BJ (cell line): ENCODE measurements around the gene ZFYVE28. TPM values are rescaled to one million over a fixed set of nuclear protein-coding genes. Genes with fewer than 3 reads are reported as not detected.
A peak's percentile ranks its signal among the peaks of the same experiment; 100 is the strongest.

Experiments used
- CTCF ChIA-PET: fragments of 350-600 bp; formaldehyde crosslinking; extraction: SDS; loops from one replicate; lab custom pipeline; 2021; ENCODE audit warnings: antibody characterized with exemption, inconsistent platforms; lab: Yijun Ruan, JAX
- POLR2A ChIA-PET: fragments of 300-600 bp; sonication (Branson Sonifier 250); formaldehyde crosslinking; extraction: SDS; loops from one replicate; lab custom pipeline; 2021; ENCODE audit warnings: antibody characterized with exemption; lab: Charles Lee
- DNase-seq: peaks from one replicate; pipeline ENCODE4 v3.0.0-alpha.2; 2011; ENCODE audit warnings: low read depth
- H3K27me3 ChIP-seq: 2 replicates; pipeline ENCODE4 v1.6.0; 2011; ENCODE audit warnings: low read length; ENCODE audit not compliant: control insufficient read depth, insufficient read depth
- H3K36me3 ChIP-seq: 2 replicates; pipeline ENCODE4 v1.5.1; 2011; ENCODE audit warnings: low read length; ENCODE audit not compliant: control insufficient read depth, insufficient read depth
- H3K4me3 ChIP-seq: 2 replicates; pipeline ENCODE4 v1.5.1; 2011; ENCODE audit warnings: low read depth, mild to moderate bottlenecking, control low read depth, low read length
- polyA plus RNA-seq: library from polyadenylated mRNA; depleted of rRNA; stranded (reverse); fragments of >200 nt; gene quantifications from 2 replicates; pipeline ENCODE4 v1.2.3, GENCODE V29; 2011
- TF ChIP-seq, protein P1 (sequence below): IDR thresholded peaks from 2 replicates; pipeline ENCODE4 v1.5.1; 2011; ENCODE audit warnings: low read depth, mild to moderate bottlenecking, control low read depth, inconsistent platforms, low read length, moderate library complexity; ENCODE audit not compliant: insufficient read depth

The ZFYVE28 gene
- polyA plus RNA-seq, 1 experiment = 4.4 TPM

- POLR2A ChIA-PET = no interaction called here
- TF ChIP-seq, protein P1, sequence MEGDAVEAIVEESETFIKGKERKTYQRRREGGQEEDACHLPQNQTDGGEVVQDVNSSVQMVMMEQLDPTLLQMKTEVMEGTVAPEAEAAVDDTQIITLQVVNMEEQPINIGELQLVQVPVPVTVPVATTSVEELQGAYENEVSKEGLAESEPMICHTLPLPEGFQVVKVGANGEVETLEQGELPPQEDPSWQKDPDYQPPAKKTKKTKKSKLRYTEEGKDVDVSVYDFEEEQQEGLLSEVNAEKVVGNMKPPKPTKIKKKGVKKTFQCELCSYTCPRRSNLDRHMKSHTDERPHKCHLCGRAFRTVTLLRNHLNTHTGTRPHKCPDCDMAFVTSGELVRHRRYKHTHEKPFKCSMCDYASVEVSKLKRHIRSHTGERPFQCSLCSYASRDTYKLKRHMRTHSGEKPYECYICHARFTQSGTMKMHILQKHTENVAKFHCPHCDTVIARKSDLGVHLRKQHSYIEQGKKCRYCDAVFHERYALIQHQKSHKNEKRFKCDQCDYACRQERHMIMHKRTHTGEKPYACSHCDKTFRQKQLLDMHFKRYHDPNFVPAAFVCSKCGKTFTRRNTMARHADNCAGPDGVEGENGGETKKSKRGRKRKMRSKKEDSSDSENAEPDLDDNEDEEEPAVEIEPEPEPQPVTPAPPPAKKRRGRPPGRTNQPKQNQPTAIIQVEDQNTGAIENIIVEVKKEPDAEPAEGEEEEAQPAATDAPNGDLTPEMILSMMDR = no peak
- no peak for DNase-seq
- no peaks in the 10 kb centered on the region for H3K36me3 ChIP-seq
- H3K27me3 ChIP-seq = peaks cover 30% of the 10 kb centered on the region
- H3K4me3 ChIP-seq = no peak overlapping the region
- CTCF ChIA-PET = interaction anchor here (1.2 to 1.6 kb wide), 2 partner anchors 11 to 196 kb away, joined by 3 to 5 read pairs; no protein-coding TSS in a partner anchor
Observed at GRCh38 chr4:2415881-2416563, 2.4 kb downstream of the ZFYVE28 start.

DNA sequence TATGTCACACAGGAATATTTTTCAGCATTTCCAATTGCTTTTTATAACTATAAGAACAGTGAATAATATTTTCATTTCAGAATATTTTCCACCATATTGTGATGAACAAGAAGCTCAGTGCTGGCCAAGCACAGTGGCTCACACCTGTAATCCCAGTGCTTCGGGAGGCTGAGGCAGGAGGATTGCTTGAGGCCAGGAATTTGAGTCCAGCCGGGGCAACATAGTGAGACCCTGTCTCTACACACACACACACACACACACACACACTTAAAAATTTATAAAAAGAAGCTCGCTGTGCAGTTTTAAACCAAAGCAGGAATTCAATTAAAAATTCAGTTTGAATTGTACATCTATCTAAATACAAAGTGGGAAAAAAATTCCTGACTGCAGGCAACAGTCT, 3.2 kb downstream of the ZFYVE28 start:
- Histone ChIP-seq H3K4me3 (no peak overlapping the region), H3K27me3 (peaks cover 24% of the 10 kb centered on the region), H3K36me3 (no peaks in the 10 kb centered on the region)
- TF ChIP-seq, protein P1 = no peak
- POLR2A ChIA-PET = interaction anchor here (0.7 kb wide), 1 partner anchor 580 kb away, joined by 4 read pairs; no protein-coding TSS in a partner anchor
- CTCF ChIA-PET = interaction anchor here (1.6 kb wide), 1 partner anchor 195 kb away, joined by 5 read pairs; no protein-coding TSS in a partner anchor
- DNase-seq = no peak

- no peak for DNase-seq
- ChIA-PET POLR2A (no interaction called here), CTCF (interaction anchor here (0.6 to 1.2 kb wide), 3 partner anchors 11 to 402 kb away, joined by 3 to 5 read pairs (median 3); no protein-coding TSS in a partner anchor)
- TF ChIP-seq, protein P1 = no peak
- no peak overlapping the region for H3K4me3 ChIP-seq
- no peaks in the 10 kb centered on the region for H3K36me3 ChIP-seq
- peaks cover 14% of the 10 kb centered on the region for H3K27me3 ChIP-seq
Observed at GRCh38 chr4:2413821-2414610, 4.4 kb downstream of the ZFYVE28 start.

GRCh38 chr4:2412885-2413716, 5.3 kb downstream of the ZFYVE28 start:
- H3K27me3 ChIP-seq = peaks cover 12% of the 10 kb centered on the region
- ChIA-PET POLR2A (no interaction called here), CTCF (interaction anchor here (0.6 to 1.8 kb wide), 10 partner anchors 10 to 401 kb away, joined by 3 to 5 read pairs (median 4); partner anchors contain the start of genes HAUS3 and POLN)
- DNase-seq = peak; percentile 54
- H3K4me3 ChIP-seq = peak overlapping the region; percentile 28
- TF ChIP-seq, protein P1 = peak; percentile 73
- no peaks in the 10 kb centered on the region for H3K36me3 ChIP-seq
